ENCODE measurements around the gene ABHD16A. TPM values are rescaled to one million over a fixed set of nuclear protein-coding genes. Genes with fewer than 3 reads are reported as not detected.

ABHD16A gene
- total and polyA plus RNA-seq, 4 donors = 26.6 to 59.4 (median 34.9) TPM

DNA sequence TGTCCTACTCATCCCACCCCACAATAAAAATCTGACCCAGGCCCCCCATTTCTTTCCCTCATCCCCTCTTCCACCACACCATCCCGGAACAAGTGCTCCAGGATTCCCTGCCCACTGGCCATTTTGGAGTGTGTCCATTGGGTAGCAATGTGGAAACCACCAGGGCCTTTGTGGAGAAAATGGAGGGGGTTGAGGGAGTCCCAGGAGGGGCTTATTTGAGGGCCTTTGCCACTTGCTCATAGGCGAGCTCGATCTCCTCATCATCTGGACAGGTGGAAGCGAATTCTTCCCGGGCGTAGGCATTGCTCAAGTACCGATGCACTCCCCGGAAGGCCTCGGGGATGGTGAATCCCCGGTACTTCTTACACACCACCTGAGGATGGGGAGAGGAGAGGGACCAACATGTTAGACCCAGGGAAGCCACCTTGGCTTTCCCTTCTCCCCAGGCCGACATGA, 27.5 kb upstream of the ABHD16A start:
- H3K27me3 ChIP-seq (ENCODE audit: control insufficient read depth in 4 of 4, insufficient read depth in 4 of 4, low read length in 3 of 4) = no peaks in the 10 kb centered on the region

GRCh38 chr6:31729979-31730630, 27.0 kb upstream of the ABHD16A start:
- TF ChIP-seq HNF4A (conservative IDR thresholded peaks at IDR 0.05) = peak in 1 of 2 donors; percentile 16
- no peak for TF ChIP-seq SP1 (IDR thresholded peaks at IDR 0.05)
- peak; percentile 48 for TF ChIP-seq YY1 (IDR thresholded peaks at IDR 0.05)
- Histone ChIP-seq H3K9me3 (ENCODE audit: control insufficient read depth in 4 of 4, low read length in 3 of 4) (no peaks in the 10 kb centered on the region), H3K27me3 (ENCODE audit: control insufficient read depth in 4 of 4, insufficient read depth in 4 of 4, low read length in 3 of 4) (no peaks in the 10 kb centered on the region), H3K4me3 (ENCODE audit: low read depth in 1 of 3, low read length in 3 of 3) (peak overlapping the region; percentile 73 to 77 (median 73)), H3K9ac (ENCODE audit: low read depth in 1 of 2, low read length in 2 of 2) (peak overlapping the region; percentile 37 to 62), H3K27ac (ENCODE audit: low read depth in 1 of 2, low read length in 2 of 2) (peak overlapping the region; percentile 91 to 92), H3K4me1 (ENCODE audit: control insufficient read depth in 4 of 4, insufficient read depth in 4 of 4, low read length in 3 of 4) (peaks cover 4 to 34% (median 16%) of the 10 kb centered on the region in 4 donors), H3K36me3 (ENCODE audit: control insufficient read depth in 4 of 4, insufficient read depth in 3 of 4, low read depth in 1 of 4, low read length in 3 of 4) (peaks cover 8 to 33% (median 20%) of the 10 kb centered on the region in 4 donors)
- WGBS = 17% methylated on average over 46 of the region's 46 CpGs
- peak; percentile 87 for DNase-seq (ENCODE audit: low spot score)

More for the DNA sequence above, 27.5 kb upstream of the ABHD16A start:
- no peak for DNase-seq (ENCODE audit: low spot score)
- Histone ChIP-seq H3K4me3 (ENCODE audit: low read depth in 1 of 3, low read length in 3 of 3) (no peak overlapping the region), H3K9me3 (ENCODE audit: control insufficient read depth in 4 of 4, low read length in 3 of 4) (no peaks in the 10 kb centered on the region), H3K9ac (ENCODE audit: low read depth in 1 of 2, low read length in 2 of 2) (no peak overlapping the region), H3K36me3 (ENCODE audit: control insufficient read depth in 4 of 4, insufficient read depth in 3 of 4, low read depth in 1 of 4, low read length in 3 of 4) (peaks cover 8 to 33% (median 20%) of the 10 kb centered on the region in 4 donors), H3K4me1 (ENCODE audit: control insufficient read depth in 4 of 4, insufficient read depth in 4 of 4, low read length in 3 of 4) (peaks cover 7 to 39% (median 21%) of the 10 kb centered on the region in 4 donors), H3K27ac (ENCODE audit: low read depth in 1 of 2, low read length in 2 of 2) (peak overlapping the region; percentile 91 to 92)
- 94% methylated on average over 11 of the region's 11 CpGs for WGBS
- TF ChIP-seq REST (IDR thresholded peaks at IDR 0.05) (no peak), EGR1 (IDR thresholded peaks at IDR 0.05; ENCODE audit: low read depth in 2 of 2) (no peak), FOXA1 (IDR thresholded peaks at IDR 0.05) (no peak), JUND (IDR thresholded peaks at IDR 0.05) (no peak), FOXA2 (IDR thresholded peaks at IDR 0.05) (no peak), HNF4A (conservative IDR thresholded peaks at IDR 0.05) (no peak), GABPA (IDR thresholded peaks at IDR 0.05 in 1 of 2, conservative IDR thresholded peaks at IDR 0.05 in 1 of 2) (no peak)
- TF ChIP-seq, protein P1, sequence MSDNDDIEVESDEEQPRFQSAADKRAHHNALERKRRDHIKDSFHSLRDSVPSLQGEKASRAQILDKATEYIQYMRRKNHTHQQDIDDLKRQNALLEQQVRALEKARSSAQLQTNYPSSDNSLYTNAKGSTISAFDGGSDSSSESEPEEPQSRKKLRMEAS (IDR thresholded peaks at IDR 0.05) = no peak

- DNase-seq (ENCODE audit: low spot score) = peak; percentile 88
- Histone ChIP-seq H3K9me3 (ENCODE audit: control insufficient read depth in 4 of 4, low read length in 3 of 4) (no peaks in the 10 kb centered on the region), H3K9ac (ENCODE audit: low read depth in 1 of 2, low read length in 2 of 2) (peak overlapping the region; percentile 37 to 62), H3K4me1 (ENCODE audit: control insufficient read depth in 4 of 4, insufficient read depth in 4 of 4, low read length in 3 of 4) (peaks cover 4 to 29% (median 15%) of the 10 kb centered on the region in 4 donors), H3K27me3 (ENCODE audit: control insufficient read depth in 4 of 4, insufficient read depth in 4 of 4, low read length in 3 of 4) (no peaks in the 10 kb centered on the region), H3K4me3 (ENCODE audit: low read depth in 1 of 3, low read length in 3 of 3) (peak overlapping the region; percentile 73 to 77 (median 73)), H3K36me3 (ENCODE audit: control insufficient read depth in 4 of 4, insufficient read depth in 3 of 4, low read depth in 1 of 4, low read length in 3 of 4) (peaks cover 8 to 33% (median 20%) of the 10 kb centered on the region in 4 donors), H3K27ac (ENCODE audit: low read depth in 1 of 2, low read length in 2 of 2) (peak overlapping the region; percentile 91 to 92)
- WGBS = under 1% methylated on average over 29 of the region's 29 CpGs
- TF ChIP-seq RAD21 (IDR thresholded peaks at IDR 0.05) (peak; percentile 81 to 90), JUND (IDR thresholded peaks at IDR 0.05) (peak; percentile 79 to 95), SP1 (IDR thresholded peaks at IDR 0.05) (peak; percentile 58), YY1 (IDR thresholded peaks at IDR 0.05) (peak; percentile 56), HNF4A (conservative IDR thresholded peaks at IDR 0.05) (peak; percentile 78 to 81), FOXA2 (IDR thresholded peaks at IDR 0.05) (no peak), RXRA (IDR thresholded peaks at IDR 0.05) (peak; percentile 58 to 67), HNF4G (IDR thresholded peaks at IDR 0.05) (peak; percentile 59), FOXA1 (IDR thresholded peaks at IDR 0.05) (no peak), EGR1 (IDR thresholded peaks at IDR 0.05; ENCODE audit: low read depth in 2 of 2) (no peak), REST (IDR thresholded peaks at IDR 0.05) (peak; percentile 32), TAF1 (conservative IDR thresholded peaks at IDR 0.05) (no peak)
- TF ChIP-seq, protein P1 (IDR thresholded peaks at IDR 0.05) = peak; percentile 84
- TF ChIP-seq, protein P2, sequence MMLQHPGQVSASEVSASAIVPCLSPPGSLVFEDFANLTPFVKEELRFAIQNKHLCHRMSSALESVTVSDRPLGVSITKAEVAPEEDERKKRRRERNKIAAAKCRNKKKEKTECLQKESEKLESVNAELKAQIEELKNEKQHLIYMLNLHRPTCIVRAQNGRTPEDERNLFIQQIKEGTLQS (IDR thresholded peaks at IDR 0.05) = peak; percentile 19
Measured at GRCh38 chr6:31729515-31729978, 26.4 kb upstream of the ABHD16A start.

Measured in liver (tissue), 9 donors.